Chondrocyte (in vitro differentiated cells): ENCODE measurements around the gene PTPRG. TPM values are rescaled to one million over a fixed set of nuclear protein-coding genes. Genes with fewer than 3 reads are reported as not detected.

Source experiments
- DNase-seq: peaks from one replicate; pipeline ENCODE4 v3.0.0; 2021; ENCODE audit warnings: mixed read lengths, low spot score
- H3K27ac Mint-ChIP-seq: one replicate; pipeline ENCODE4 v1.8.0; 2021; ENCODE audit warnings: mild to moderate bottlenecking, moderate library complexity, mixed read lengths; ENCODE audit not compliant: unreplicated experiment
- H3K27me3 Mint-ChIP-seq: 2 replicates; pipeline ENCODE4 v1.8.0; 2021; ENCODE audit warnings: low read depth, mixed read lengths
- H3K36me3 Mint-ChIP-seq: 2 replicates; pipeline ENCODE4 v1.8.0; 2021; ENCODE audit warnings: low read depth, mixed read lengths
- H3K4me1 Mint-ChIP-seq: 2 replicates; pipeline ENCODE4 v1.8.0; 2021; ENCODE audit warnings: low read depth, mild to moderate bottlenecking, mixed read lengths
- H3K4me3 Mint-ChIP-seq: one replicate; pipeline ENCODE4 v1.8.0; 2021; ENCODE audit warnings: mild to moderate bottlenecking, moderate library complexity, mixed read lengths; ENCODE audit not compliant: unreplicated experiment
- H3K9me3 Mint-ChIP-seq: 2 replicates; pipeline ENCODE4 v1.8.0; 2021; ENCODE audit warnings: low read depth, mixed read lengths
- total RNA-seq: library from RNA; stranded (reverse); gene quantifications from 3 replicates; pipeline ENCODE4 v1.2.1, GENCODE V29; 2021
- TF ChIP-seq, protein P1 (sequence below): fragments of 200-600 bp; sonication (generic); IDR thresholded peaks from 2 replicates; pipeline ENCODE4 v1.5.0; 2021; ENCODE audit warnings: antibody characterized with exemption, mild to moderate bottlenecking, moderate library complexity

Gene PTPRG
- total RNA-seq, 1 donor from 2014 or later: 45.5 TPM

- TF ChIP-seq, protein P1, sequence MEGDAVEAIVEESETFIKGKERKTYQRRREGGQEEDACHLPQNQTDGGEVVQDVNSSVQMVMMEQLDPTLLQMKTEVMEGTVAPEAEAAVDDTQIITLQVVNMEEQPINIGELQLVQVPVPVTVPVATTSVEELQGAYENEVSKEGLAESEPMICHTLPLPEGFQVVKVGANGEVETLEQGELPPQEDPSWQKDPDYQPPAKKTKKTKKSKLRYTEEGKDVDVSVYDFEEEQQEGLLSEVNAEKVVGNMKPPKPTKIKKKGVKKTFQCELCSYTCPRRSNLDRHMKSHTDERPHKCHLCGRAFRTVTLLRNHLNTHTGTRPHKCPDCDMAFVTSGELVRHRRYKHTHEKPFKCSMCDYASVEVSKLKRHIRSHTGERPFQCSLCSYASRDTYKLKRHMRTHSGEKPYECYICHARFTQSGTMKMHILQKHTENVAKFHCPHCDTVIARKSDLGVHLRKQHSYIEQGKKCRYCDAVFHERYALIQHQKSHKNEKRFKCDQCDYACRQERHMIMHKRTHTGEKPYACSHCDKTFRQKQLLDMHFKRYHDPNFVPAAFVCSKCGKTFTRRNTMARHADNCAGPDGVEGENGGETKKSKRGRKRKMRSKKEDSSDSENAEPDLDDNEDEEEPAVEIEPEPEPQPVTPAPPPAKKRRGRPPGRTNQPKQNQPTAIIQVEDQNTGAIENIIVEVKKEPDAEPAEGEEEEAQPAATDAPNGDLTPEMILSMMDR: no peak
- no peaks in the 10 kb centered on the region for H3K9me3 Mint-ChIP-seq
- H3K27me3 Mint-ChIP-seq: peaks cover 10% of the 10 kb centered on the region
- H3K36me3 Mint-ChIP-seq: peaks cover 7% of the 10 kb centered on the region
- H3K4me3 Mint-ChIP-seq: no peak overlapping the region
- no peak for DNase-seq
- peaks cover 17% of the 10 kb centered on the region for H3K4me1 Mint-ChIP-seq
- no peak overlapping the region for H3K27ac Mint-ChIP-seq
These were observed 55.2 kb downstream of the PTPRG start for GRCh38 chr3:61616586-61616985.

GRCh38 chr3:61617041-61617440 is 55.7 kb downstream of the PTPRG start:
- TF ChIP-seq, protein P1: no peak
- Mint-ChIP-seq H3K4me3 (no peak overlapping the region), H3K27me3 (peaks cover 13% of the 10 kb centered on the region), H3K4me1 (peaks cover 15% of the 10 kb centered on the region), H3K27ac (no peak overlapping the region), H3K36me3 (peaks cover 7% of the 10 kb centered on the region), H3K9me3 (no peaks in the 10 kb centered on the region)
- no peak for DNase-seq

DNA sequence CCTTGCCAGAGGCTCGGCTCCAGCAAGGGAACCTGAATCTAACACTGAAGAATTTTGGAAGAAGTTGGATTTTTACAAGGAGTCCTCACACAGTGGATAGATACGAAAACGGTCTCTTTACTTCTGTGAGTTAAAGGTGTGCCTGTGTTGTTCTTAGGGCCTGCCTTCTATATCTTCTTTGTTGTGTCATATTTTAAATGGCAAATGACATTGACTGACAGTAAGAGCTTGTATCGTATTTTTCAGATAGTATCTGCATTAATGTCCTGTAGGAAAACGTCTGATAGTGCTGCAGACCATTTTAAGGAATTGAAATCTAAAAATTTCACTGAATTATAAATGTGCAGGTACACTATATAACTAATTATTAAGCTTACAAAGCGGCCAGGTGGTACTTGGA is 56.3 kb downstream of the PTPRG start:
- peaks cover 9% of the 10 kb centered on the region for H3K4me1 Mint-ChIP-seq
- H3K27ac Mint-ChIP-seq: no peak overlapping the region
- DNase-seq: no peak
- peaks cover 10% of the 10 kb centered on the region for H3K27me3 Mint-ChIP-seq
- TF ChIP-seq, protein P1: no peak
- no peak overlapping the region for H3K4me3 Mint-ChIP-seq
- H3K9me3 Mint-ChIP-seq: no peaks in the 10 kb centered on the region
- peaks cover 5% of the 10 kb centered on the region for H3K36me3 Mint-ChIP-seq

- Mint-ChIP-seq H3K36me3 (peaks cover 9% of the 10 kb centered on the region), H3K4me3 (no peak overlapping the region), H3K27me3 (peaks cover 9% of the 10 kb centered on the region), H3K9me3 (no peaks in the 10 kb centered on the region), H3K27ac (no peak overlapping the region), H3K4me1 (peaks cover 9% of the 10 kb centered on the region)
- no peak for DNase-seq
- TF ChIP-seq, protein P1: no peak
These were observed 56.9 kb downstream of the PTPRG start for GRCh38 chr3:61618231-61618630.

DNA sequence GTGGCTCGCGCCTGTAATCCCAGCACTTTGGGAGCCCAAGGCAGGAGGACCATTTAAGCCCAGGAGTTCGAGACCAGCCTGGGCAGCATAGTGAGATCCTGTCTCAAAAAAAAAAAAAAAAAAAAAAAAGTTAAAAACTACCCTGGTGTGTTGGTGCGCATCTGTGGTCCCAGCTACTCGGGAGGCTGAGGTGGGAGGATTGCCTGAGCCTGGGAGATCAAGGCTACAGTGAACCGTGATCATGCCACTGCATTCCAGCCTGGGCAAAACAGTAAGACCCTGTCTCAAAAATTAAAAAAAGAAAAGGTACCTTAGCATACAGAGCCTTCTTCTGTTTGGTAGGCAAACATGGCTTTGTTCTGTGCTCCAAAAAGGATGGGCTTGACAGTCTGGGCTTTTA is 57.5 kb downstream of the PTPRG start:
- H3K9me3 Mint-ChIP-seq: no peaks in the 10 kb centered on the region

More for the DNA sequence above, 57.5 kb downstream of the PTPRG start:
- Mint-ChIP-seq H3K27me3 (peaks cover 9% of the 10 kb centered on the region), H3K4me1 (peaks cover 9% of the 10 kb centered on the region), H3K4me3 (no peak overlapping the region), H3K36me3 (peaks cover 9% of the 10 kb centered on the region), H3K27ac (no peak overlapping the region)
- DNase-seq: no peak
- TF ChIP-seq, protein P1: no peak
